Measurements from ENCODE around the gene RAB3GAP1. TPM values are rescaled to one million over a fixed set of nuclear protein-coding genes. Genes with fewer than 3 reads are reported as not detected.

RAB3GAP1 gene
- polyA plus RNA-seq, 1 donor (not counting 4 experiments of a cell fraction or from before 2014, with no cell fraction given), result 41.6 TPM

GRCh38 chr2:135174810-135175093 lies 122.7 kb downstream of the RAB3GAP1 start:
- no peak overlapping the region for H2AFZ ChIP-seq (ENCODE audit: control insufficient read depth, low read length)
- no peak overlapping the region for H3K9ac ChIP-seq (ENCODE audit: control insufficient read depth, extremely low read depth, insufficient read depth, low read length)
- no peaks in the 10 kb centered on the region for H3K27me3 ChIP-seq (ENCODE audit: control insufficient read depth, extremely low read depth, insufficient read depth, low read length)
- no peak overlapping the region for H3K27ac ChIP-seq (ENCODE audit: control insufficient read depth, insufficient read depth, low read length)
- H3K4me1 ChIP-seq (ENCODE audit: control insufficient read depth, extremely low read depth, insufficient read depth, low read length), result no peaks in the 10 kb centered on the region
- H3K4me2 ChIP-seq (ENCODE audit: control insufficient read depth, extremely low read depth, insufficient read depth, low read depth, low read length), result no peak overlapping the region
- no peaks in the 10 kb centered on the region for H3K9me3 ChIP-seq (ENCODE audit: control insufficient read depth, low read depth, low read length)
- TF ChIP-seq EZH2 (IDR thresholded peaks at IDR 0.05; ENCODE audit: low read length), result no peak
- TF ChIP-seq CTCF (optimal IDR thresholded peaks at IDR 0.05 in 1 of 3, IDR thresholded peaks at IDR 0.05 in 1 of 3, conservative IDR thresholded peaks at IDR 0.05 in 1 of 3; ENCODE audit: extremely low read depth in 1 of 3, insufficient read depth in 2 of 3, low read length in 3 of 3), result no peak
- no peaks in the 10 kb centered on the region for H3K9me1 ChIP-seq (ENCODE audit: control insufficient read depth, extremely low read depth, insufficient read depth, low read length)
- no peaks in the 10 kb centered on the region for H3K79me2 ChIP-seq (ENCODE audit: control insufficient read depth, insufficient read depth, low read length)
- FAIRE-seq (no peak), DNase-seq (ENCODE audit: low read depth, low spot score) (no peak)
- dilution Hi-C loops (cut with MboI; ENCODE audit: extremely low pct_ligation_motif_present, low sequenced_read_pairs), result no loop called here
- no peak overlapping the region for H3K4me3 ChIP-seq (ENCODE audit: control insufficient read depth in 2 of 3, extremely low read depth in 1 of 3, insufficient read depth in 2 of 3, low read depth in 1 of 3, low read length in 3 of 3)
- H3K36me3 ChIP-seq (ENCODE audit: control insufficient read depth in 2 of 2, extremely low read depth in 1 of 2, insufficient read depth in 2 of 2, low read length in 2 of 2), result peaks cover 8 to 21% of the 10 kb centered on the region in 2 experiments
- no peaks in the 10 kb centered on the region for H4K20me1 ChIP-seq (ENCODE audit: control insufficient read depth, extremely low read depth, insufficient read depth, low read length)

- dilution Hi-C loops (cut with MboI; ENCODE audit: extremely low pct_ligation_motif_present, low sequenced_read_pairs), result no loop called here
- Histone ChIP-seq H3K27me3 (ENCODE audit: control insufficient read depth, extremely low read depth, insufficient read depth, low read length) (no peaks in the 10 kb centered on the region), H3K4me3 (ENCODE audit: control insufficient read depth in 2 of 3, extremely low read depth in 1 of 3, insufficient read depth in 2 of 3, low read depth in 1 of 3, low read length in 3 of 3) (no peak overlapping the region), H3K9me3 (ENCODE audit: control insufficient read depth, low read depth, low read length) (no peaks in the 10 kb centered on the region), H3K9ac (ENCODE audit: control insufficient read depth, extremely low read depth, insufficient read depth, low read length) (no peak overlapping the region), H3K36me3 (ENCODE audit: control insufficient read depth in 2 of 2, extremely low read depth in 1 of 2, insufficient read depth in 2 of 2, low read length in 2 of 2) (peaks cover 8 to 19% of the 10 kb centered on the region in 2 experiments), H3K27ac (ENCODE audit: control insufficient read depth, insufficient read depth, low read length) (no peak overlapping the region), H3K79me2 (ENCODE audit: control insufficient read depth, insufficient read depth, low read length) (no peaks in the 10 kb centered on the region), H3K4me2 (ENCODE audit: control insufficient read depth, extremely low read depth, insufficient read depth, low read depth, low read length) (no peak overlapping the region), H3K9me1 (ENCODE audit: control insufficient read depth, extremely low read depth, insufficient read depth, low read length) (no peaks in the 10 kb centered on the region), H2AFZ (ENCODE audit: control insufficient read depth, low read length) (no peak overlapping the region), H4K20me1 (ENCODE audit: control insufficient read depth, extremely low read depth, insufficient read depth, low read length) (no peaks in the 10 kb centered on the region), H3K4me1 (ENCODE audit: control insufficient read depth, extremely low read depth, insufficient read depth, low read length) (no peaks in the 10 kb centered on the region)
- TF ChIP-seq EZH2 (IDR thresholded peaks at IDR 0.05; ENCODE audit: low read length), result no peak
- TF ChIP-seq CTCF (optimal IDR thresholded peaks at IDR 0.05 in 1 of 3, IDR thresholded peaks at IDR 0.05 in 1 of 3, conservative IDR thresholded peaks at IDR 0.05 in 1 of 3; ENCODE audit: extremely low read depth in 1 of 3, insufficient read depth in 2 of 3, low read length in 3 of 3), result no peak
- no peak for DNase-seq (ENCODE audit: low read depth, low spot score)
- no peak for FAIRE-seq
Observed at GRCh38 chr2:135175177-135175576, 123.1 kb downstream of the RAB3GAP1 start.

All from keratinocyte (primary cell).